Activated T-cell treated with anti-CD3 and anti-CD28 coated beads, Interleukin-2, amount 50 U/mL, for 4 hours (primary cell): ENCODE measurements around the gene NCOA5. TPM values are rescaled to one million over a fixed set of nuclear protein-coding genes. Genes with fewer than 3 reads are reported as not detected.

Source experiments
- ATAC-seq, 2 donors: fragments of 200-7000 bp; cut with Tn5 transposase; one replicate each; pipeline ENCODE4 v1.10.0; 2021
- DNase-seq: peaks from one replicate; pipeline ENCODE4 v3.0.0-alpha.2; 2020
- H3K27me3 Mint-ChIP-seq: one replicate; pipeline ENCODE4 v1.8.0; 2021; ENCODE audit warnings: low read depth, mixed read lengths
- H3K36me3 Mint-ChIP-seq: one replicate; pipeline ENCODE4 v1.8.0; 2022; ENCODE audit warnings: mixed read lengths; ENCODE audit not compliant: insufficient read depth
- H3K4me1 Mint-ChIP-seq: one replicate; pipeline ENCODE4 v1.8.0; 2021; ENCODE audit warnings: low read depth, mixed read lengths
- H3K4me3 Mint-ChIP-seq: one replicate; pipeline ENCODE4 v1.8.0; 2021; ENCODE audit warnings: mild to moderate bottlenecking, moderate library complexity, mixed read lengths
- H3K9me3 Mint-ChIP-seq: one replicate; pipeline ENCODE4 v1.8.0; 2021; ENCODE audit warnings: mixed read lengths
- total RNA-seq, 3 donors: library from RNA; stranded (reverse); gene quantifications; one replicate each; pipeline ENCODE4 v1.2.1, GENCODE V29; 2021

The NCOA5 gene
- total RNA-seq, 3 donors from 2014 or later: 38.2 to 45.0 (median 43.3) TPM

DNA sequence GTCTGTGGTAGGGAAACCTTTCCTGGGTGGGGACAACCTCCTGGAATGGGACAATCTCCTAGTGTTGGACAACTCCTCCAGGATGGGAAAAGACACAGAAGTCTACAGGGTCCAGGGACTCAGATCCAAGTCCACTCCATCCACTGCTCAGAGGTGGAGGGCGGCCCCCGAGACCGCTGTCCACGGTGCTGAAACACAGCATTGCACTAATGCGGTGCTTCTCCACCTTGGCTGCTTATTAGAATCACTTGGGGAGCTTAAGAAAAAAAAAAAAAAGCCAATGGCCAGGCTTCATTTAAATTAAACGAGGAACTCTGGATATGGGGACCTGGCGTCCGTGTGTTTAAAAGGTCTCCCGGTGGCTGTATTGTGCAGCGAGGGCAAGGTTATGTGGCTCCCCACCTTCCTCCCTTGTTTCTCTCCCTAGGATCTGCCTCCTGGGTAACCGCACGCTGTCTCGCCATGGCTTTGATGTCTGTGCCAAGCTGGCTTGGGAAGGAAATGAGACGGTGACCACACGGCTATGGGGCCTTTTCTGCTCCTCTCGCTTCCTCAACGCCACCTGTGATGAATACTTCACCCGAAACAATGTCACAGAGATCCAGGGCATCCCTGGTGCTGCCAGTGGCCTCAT is 48.7 kb downstream of the NCOA5 start:
- H3K27me3 Mint-ChIP-seq: peaks cover 53% of the 10 kb centered on the region
- H3K9me3 Mint-ChIP-seq: no peaks in the 10 kb centered on the region
- no peaks in the 10 kb centered on the region for H3K4me1 Mint-ChIP-seq
- H3K36me3 Mint-ChIP-seq: no peaks in the 10 kb centered on the region
- ATAC-seq: no peak
- H3K4me3 Mint-ChIP-seq: no peak overlapping the region
- peak; percentile 18 for DNase-seq

DNA sequence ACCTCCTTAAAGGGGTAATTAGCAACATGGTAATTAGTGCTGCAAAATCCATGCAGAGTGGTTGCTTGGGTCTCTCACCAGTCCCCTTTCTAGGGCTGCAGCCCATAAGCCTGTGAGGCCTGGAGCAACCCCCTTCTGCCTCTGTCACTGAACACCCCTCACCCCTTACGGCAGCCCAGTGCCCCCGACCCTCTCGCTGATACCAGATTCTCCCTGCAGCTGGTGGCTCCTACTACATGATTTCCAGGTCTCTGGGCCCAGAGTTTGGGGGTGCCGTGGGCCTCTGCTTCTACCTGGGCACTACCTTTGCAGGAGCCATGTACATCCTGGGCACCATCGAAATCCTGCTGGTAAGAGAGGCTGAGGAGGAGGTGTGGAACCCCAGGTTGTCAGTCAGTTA is 52.7 kb downstream of the NCOA5 start:
- ATAC-seq (no peak), DNase-seq (no peak)
- Mint-ChIP-seq H3K9me3 (no peaks in the 10 kb centered on the region), H3K36me3 (no peaks in the 10 kb centered on the region), H3K4me3 (no peak overlapping the region), H3K27me3 (peaks cover 64% of the 10 kb centered on the region), H3K4me1 (no peaks in the 10 kb centered on the region)

DNA sequence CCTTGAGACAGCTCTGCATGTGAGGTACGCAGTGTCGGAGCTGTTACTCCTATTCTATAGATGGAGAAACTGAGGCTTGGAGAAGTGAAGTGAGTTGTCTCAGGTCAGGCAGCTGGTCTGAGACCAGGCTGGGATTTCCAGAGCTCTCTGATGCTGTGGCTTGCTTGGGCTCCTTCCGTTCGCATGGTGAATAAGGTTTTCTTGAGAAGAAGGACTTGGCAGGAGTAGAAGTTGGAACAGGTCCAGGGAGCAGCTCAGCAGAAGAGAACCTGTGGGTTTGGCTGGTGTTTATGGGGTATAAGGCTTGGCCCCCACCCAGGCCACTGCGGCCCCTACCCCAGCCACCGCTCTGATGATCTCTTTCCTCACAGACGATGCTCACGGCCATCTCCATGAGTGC is 53.4 kb downstream of the NCOA5 start:
- DNase-seq (no peak), ATAC-seq (no peak)
- H3K36me3 Mint-ChIP-seq: no peaks in the 10 kb centered on the region
- no peaks in the 10 kb centered on the region for H3K9me3 Mint-ChIP-seq
- H3K4me1 Mint-ChIP-seq: no peaks in the 10 kb centered on the region
- peaks cover 57% of the 10 kb centered on the region for H3K27me3 Mint-ChIP-seq
- no peak overlapping the region for H3K4me3 Mint-ChIP-seq

- H3K27me3 Mint-ChIP-seq: peaks cover 56% of the 10 kb centered on the region
These were observed 54.0 kb downstream of the NCOA5 start for GRCh38 chr20:46035713-46036112.

GRCh38 chr20:46035253-46035652 is 54.5 kb downstream of the NCOA5 start:
- Mint-ChIP-seq H3K4me1 (no peaks in the 10 kb centered on the region), H3K27me3 (peaks cover 56% of the 10 kb centered on the region), H3K9me3 (no peaks in the 10 kb centered on the region), H3K36me3 (no peaks in the 10 kb centered on the region), H3K4me3 (no peak overlapping the region)
- ATAC-seq: no peak
- no peak for DNase-seq

More at GRCh38 chr20:46035713-46036112, 54.0 kb downstream of the NCOA5 start:
- ATAC-seq: no peak
- H3K4me3 Mint-ChIP-seq: no peak overlapping the region
- no peaks in the 10 kb centered on the region for H3K9me3 Mint-ChIP-seq
- no peak for DNase-seq
- no peaks in the 10 kb centered on the region for H3K4me1 Mint-ChIP-seq
- H3K36me3 Mint-ChIP-seq: no peaks in the 10 kb centered on the region

DNA sequence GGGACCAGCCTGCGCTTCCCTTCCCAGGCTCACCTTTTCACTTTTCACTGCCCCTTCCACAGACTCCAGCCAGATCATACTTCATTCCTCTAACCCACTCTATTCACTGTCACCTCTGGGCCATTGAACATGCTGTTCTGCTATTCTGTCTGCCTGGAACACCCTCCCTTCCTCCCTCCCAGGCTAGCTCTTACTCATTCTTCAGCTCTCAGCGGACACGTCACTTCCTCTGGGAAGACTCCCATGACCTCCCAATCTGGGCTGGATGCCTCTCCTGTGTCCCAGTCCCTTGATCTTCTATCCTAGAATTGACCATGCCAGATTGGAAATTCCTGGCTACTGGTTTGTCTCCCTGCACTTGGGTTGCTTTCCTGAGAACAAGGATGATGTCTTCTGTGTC is 55.7 kb downstream of the NCOA5 start:
- Mint-ChIP-seq H3K27me3 (peaks cover 65% of the 10 kb centered on the region), H3K4me3 (no peak overlapping the region), H3K9me3 (no peaks in the 10 kb centered on the region), H3K36me3 (no peaks in the 10 kb centered on the region), H3K4me1 (no peaks in the 10 kb centered on the region)
- DNase-seq (no peak), ATAC-seq (no peak)

- peak in 1 of 2 donors; percentile 41 for ATAC-seq
- peaks cover 72% of the 10 kb centered on the region for H3K27me3 Mint-ChIP-seq
These were observed 58.0 kb downstream of the NCOA5 start for GRCh38 chr20:46031701-46032254.

GRCh38 chr20:46031014-46031569 is 58.7 kb downstream of the NCOA5 start:
- Mint-ChIP-seq H3K36me3 (no peaks in the 10 kb centered on the region), H3K9me3 (no peaks in the 10 kb centered on the region), H3K4me1 (no peaks in the 10 kb centered on the region), H3K27me3 (peaks cover 74% of the 10 kb centered on the region), H3K4me3 (no peak overlapping the region)
- DNase-seq: no peak
- ATAC-seq: no peak

More at GRCh38 chr20:46031701-46032254, 58.0 kb downstream of the NCOA5 start:
- Mint-ChIP-seq H3K4me3 (no peak overlapping the region), H3K36me3 (no peaks in the 10 kb centered on the region), H3K9me3 (no peaks in the 10 kb centered on the region), H3K4me1 (no peaks in the 10 kb centered on the region)
- no peak for DNase-seq

DNA sequence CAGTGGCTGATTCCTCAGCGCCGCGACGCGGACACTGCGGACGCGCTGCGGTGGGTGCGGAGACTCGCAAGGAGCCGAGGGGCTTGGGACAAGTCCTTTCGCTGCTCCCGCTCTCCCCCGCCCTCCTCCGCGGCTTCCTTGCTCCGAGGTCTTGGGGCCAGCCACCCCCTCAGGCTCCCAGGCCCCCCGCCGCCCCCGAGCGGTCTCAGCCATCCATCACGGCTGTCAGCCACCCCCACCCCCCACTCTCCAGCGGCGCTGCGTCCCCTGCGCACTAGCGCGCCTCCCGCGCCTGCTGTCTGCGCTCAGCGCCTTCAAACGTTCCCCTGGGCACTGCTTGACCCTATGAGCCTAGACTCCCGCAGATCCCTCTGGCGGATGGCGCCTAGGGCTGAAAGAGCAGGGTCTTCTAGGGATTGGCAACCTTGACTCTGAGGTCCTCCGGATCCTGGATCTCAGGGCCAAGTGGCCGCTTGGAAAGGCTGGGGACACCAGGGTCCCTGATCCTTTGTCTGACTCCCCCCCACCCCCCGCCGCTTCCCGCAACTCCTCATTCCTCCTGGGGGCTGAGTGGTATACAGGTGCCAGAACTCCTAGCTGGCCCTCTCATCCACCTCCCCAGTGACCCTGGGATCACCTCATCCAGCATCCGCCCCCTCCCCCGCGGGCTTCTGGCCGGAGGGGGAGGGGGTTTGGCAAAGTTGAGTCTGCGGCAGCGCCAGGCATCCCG is 59.3 kb downstream of the NCOA5 start:
- ATAC-seq (no peak), DNase-seq (no peak)
- Mint-ChIP-seq H3K27me3 (peaks cover 73% of the 10 kb centered on the region), H3K36me3 (no peaks in the 10 kb centered on the region), H3K4me1 (no peaks in the 10 kb centered on the region), H3K4me3 (no peak overlapping the region), H3K9me3 (no peaks in the 10 kb centered on the region)

DNA sequence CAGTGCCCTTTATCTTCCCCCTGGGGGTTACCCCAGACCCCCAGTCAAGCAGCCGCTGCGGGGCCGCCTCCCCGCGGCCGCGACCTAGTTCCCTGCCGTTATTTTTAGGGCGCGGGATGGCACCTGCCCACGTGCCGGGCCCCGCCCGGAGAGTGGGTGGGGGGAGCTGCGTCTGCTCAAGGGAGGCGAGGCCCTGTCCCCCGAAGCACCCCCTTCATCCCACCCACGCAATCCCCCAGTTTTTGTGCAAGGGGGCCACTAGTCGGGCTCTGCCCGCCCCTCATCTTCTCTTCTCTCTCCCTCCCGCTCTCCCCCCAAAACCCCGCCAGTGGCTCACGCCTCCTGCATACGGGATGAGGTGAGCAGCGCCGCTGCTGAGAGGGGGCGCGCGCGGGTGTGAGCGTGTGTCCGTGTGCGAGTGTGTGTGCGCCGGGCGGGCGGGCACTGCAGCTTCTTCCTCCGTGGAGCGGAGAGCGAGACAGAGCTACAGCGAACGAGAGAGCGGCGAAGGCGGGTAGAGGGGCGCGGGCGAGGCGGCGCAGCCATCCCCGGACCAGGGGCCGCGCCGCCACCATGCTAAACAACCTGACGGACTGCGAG is 60.9 kb downstream of the NCOA5 start, which contains the start of gene SLC12A5:
SLC12A5 (plus strand) TSS at position 444 of the 600 bp plus-strand sequence; CDS start at position 574, 130 bp downstream.
- peaks cover 71% of the 10 kb centered on the region for H3K27me3 Mint-ChIP-seq
- H3K4me3 Mint-ChIP-seq: no peak within 1 kb of the TSS
- DNase-seq (no peak), ATAC-seq (no peak)
- H3K4me1 Mint-ChIP-seq: no peaks in the 10 kb centered on the region
- no peaks in the 10 kb centered on the region for H3K36me3 Mint-ChIP-seq
- no peaks in the 10 kb centered on the region for H3K9me3 Mint-ChIP-seq

DNA sequence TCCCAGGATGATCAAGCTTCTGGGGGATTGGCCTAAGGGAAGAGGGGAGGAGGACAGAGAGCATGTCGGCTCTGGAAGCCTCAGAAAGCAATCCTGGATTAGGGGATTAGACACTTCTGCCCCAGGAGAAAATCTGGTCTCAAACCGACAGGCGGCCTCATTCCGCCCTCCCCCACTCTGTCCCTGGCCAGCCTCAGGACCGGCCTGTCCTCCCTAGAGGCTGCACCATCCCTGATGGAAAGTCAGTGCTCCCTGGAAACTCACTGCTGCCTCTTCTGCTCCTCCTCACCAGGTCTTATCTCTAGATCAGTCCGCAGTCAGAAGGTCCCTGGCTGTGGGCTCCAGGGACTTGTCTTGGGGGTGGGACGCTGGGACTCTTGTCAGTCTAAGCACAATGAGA is 61.7 kb downstream of the NCOA5 start:
- Mint-ChIP-seq H3K9me3 (no peaks in the 10 kb centered on the region), H3K4me3 (no peak overlapping the region), H3K27me3 (peaks cover 71% of the 10 kb centered on the region), H3K36me3 (no peaks in the 10 kb centered on the region), H3K4me1 (peaks cover 5% of the 10 kb centered on the region)
- ATAC-seq: no peak
- DNase-seq: no peak

DNA sequence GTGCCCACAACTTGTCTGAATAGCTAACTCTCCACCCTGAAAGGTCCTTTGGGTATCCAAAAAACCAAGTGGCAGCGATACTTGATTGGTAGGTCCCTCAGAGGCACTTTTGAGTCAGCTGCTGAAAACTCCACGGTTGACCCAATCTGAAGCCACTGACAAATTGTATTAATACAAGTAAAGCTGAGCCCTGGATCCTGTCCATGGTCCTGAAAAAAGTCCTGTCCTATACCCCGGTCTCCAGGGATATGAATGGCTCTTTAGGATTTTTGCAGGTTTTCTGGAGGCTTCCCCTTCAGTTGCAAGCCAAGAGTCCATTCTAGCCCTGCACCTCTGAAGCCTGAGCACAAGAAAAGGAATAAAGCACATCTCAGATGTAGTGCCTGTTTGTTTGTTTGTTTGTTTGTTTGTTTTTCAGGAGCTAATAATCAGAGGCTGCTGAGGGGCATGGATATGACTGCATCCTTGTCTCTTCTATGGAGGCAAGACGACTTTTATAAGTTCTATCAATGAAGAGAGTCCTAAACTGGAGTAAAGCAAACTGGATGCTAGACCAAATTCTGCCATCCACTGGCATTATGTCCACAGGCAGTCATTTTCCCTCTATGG is 62.4 kb downstream of the NCOA5 start:
- no peak for DNase-seq
- Mint-ChIP-seq H3K27me3 (peaks cover 66% of the 10 kb centered on the region), H3K9me3 (no peaks in the 10 kb centered on the region)

GRCh38 chr20:46025376-46025783 is 64.4 kb downstream of the NCOA5 start:
- DNase-seq: no peak
- peaks cover 65% of the 10 kb centered on the region for H3K27me3 Mint-ChIP-seq
- peaks cover 20% of the 10 kb centered on the region for H3K4me1 Mint-ChIP-seq
- H3K4me3 Mint-ChIP-seq: no peak overlapping the region
- no peak for ATAC-seq
- no peaks in the 10 kb centered on the region for H3K9me3 Mint-ChIP-seq
- H3K36me3 Mint-ChIP-seq: no peaks in the 10 kb centered on the region

More for the DNA sequence above, 62.4 kb downstream of the NCOA5 start:
- ATAC-seq: no peak
- H3K36me3 Mint-ChIP-seq: no peaks in the 10 kb centered on the region
- H3K4me3 Mint-ChIP-seq: no peak overlapping the region
- H3K4me1 Mint-ChIP-seq: peaks cover 8% of the 10 kb centered on the region

- Mint-ChIP-seq H3K4me1 (peaks cover 20% of the 10 kb centered on the region), H3K36me3 (no peaks in the 10 kb centered on the region), H3K27me3 (peaks cover 56% of the 10 kb centered on the region), H3K9me3 (no peaks in the 10 kb centered on the region), H3K4me3 (no peak overlapping the region)
- ATAC-seq: no peak
- DNase-seq: no peak
These were observed 65.8 kb downstream of the NCOA5 start for GRCh38 chr20:46023999-46024398.
